HCT116 (cell line): Measurements from ENCODE around the gene DCTN4. TPM values are rescaled to one million over a fixed set of nuclear protein-coding genes. Genes with fewer than 3 reads are reported as not detected.

Experiments
- ATAC-seq: fragments of 200-7000 bp; cut with Tn5 transposase; 2 replicates; pipeline ENCODE4 v1.9.1; 2020; ENCODE audit warnings: mild to moderate bottlenecking, moderate library complexity
- BruUV-seq: library from RNA; stranded (reverse); fragments of 400-500 nt; replicated peaks from 2 replicates; lab custom pipeline; 2021; lab: Mats Ljungman, UMichigan
- CTCF ChIA-PET: fragments of 300-600 bp; sonication (Branson Sonifier 250); formaldehyde crosslinking; loops from one replicate; lab custom pipeline; 2021; ENCODE audit warnings: antibody characterized with exemption; lab: Charles Lee
- POLR2A ChIA-PET: fragments of 300-600, 350-600 bp; sonication (Branson Sonifier 250); formaldehyde crosslinking; loops from one replicate; lab custom pipeline; 2021; ENCODE audit warnings: antibody characterized with exemption; lab: Charles Lee
- RAD21 ChIA-PET, 2 experiments: fragments of 300-600 bp; sonication (Branson Sonifier 250); formaldehyde crosslinking; loops; one replicate each; lab custom pipeline; 2023; ENCODE audit warnings: low total read pairs in 2 of 2; ENCODE audit not compliant: uncharacterized antibody in 2 of 2, unreplicated experiment in 2 of 2, low non-redundant PET in 1 of 2; lab: Charles Lee
- DNase-seq: peaks from one replicate; pipeline ENCODE4 v3.0.0-alpha.2; 2010; ENCODE audit warnings: low read depth, low spot score
- H2AFZ ChIP-seq: fragments of 200-600 bp; shearing (Covaris generic), sonication (generic); 2 replicates; pipeline ENCODE4 v1.6.1; 2017; ENCODE audit warnings: low read depth, mixed run types, mixed read lengths, antibody characterized with exemption, low read length; ENCODE audit not compliant: poor library complexity, severe bottlenecking
- H3K27ac ChIP-seq: 2 replicates; pipeline ENCODE4 v1.5.1; 2012; ENCODE audit warnings: low read depth, low read length
- H3K27me3 ChIP-seq: fragments of 200-600 bp; sonication (generic); 2 replicates; pipeline ENCODE4 v1.6.1; 2016; ENCODE audit warnings: mixed run types, low read length, mixed read lengths; ENCODE audit not compliant: insufficient read depth
- H3K36me3 ChIP-seq, 2 experiments: fragments of 200-500 bp in 1 of 2; fragments of 200-600 bp in 1 of 2; sonication (Bioruptor generic) in 1 of 2; sonication (generic) in 1 of 2; 2 replicates each; pipeline versions ENCODE4 v1.5.1 to v1.6.1; 2014 to 2016; ENCODE audit warnings: low read length in 2 of 2, inconsistent platforms in 1 of 2, mixed read lengths in 1 of 2, mixed run types in 1 of 2; ENCODE audit not compliant: insufficient read depth in 2 of 2, control insufficient read depth in 1 of 2
- H3K4me1 ChIP-seq, 2 experiments: fragments of 200-600 bp in 1 of 2; sonication (generic) in 1 of 2; 2 replicates each; pipeline versions ENCODE4 v1.5.1 to v1.6.1; 2012 to 2017; ENCODE audit warnings: low read length in 2 of 2, inconsistent platforms in 1 of 2, mild to moderate bottlenecking in 1 of 2, mixed read lengths in 1 of 2, mixed run types in 1 of 2, moderate library complexity in 1 of 2; ENCODE audit not compliant: insufficient read depth in 2 of 2, control insufficient read depth in 1 of 2
- H3K4me2 ChIP-seq: fragments of 200-600 bp; sonication (generic); 2 replicates; pipeline ENCODE4 v1.6.1; 2017; ENCODE audit warnings: mixed run types, low read length, mixed read lengths
- H3K4me3 ChIP-seq, 2 experiments: fragments of 200-600 bp in 1 of 2; sonication (generic) in 1 of 2; replicated peaks in 1 of 2; 2 replicates each; pipeline ENCODE4 v1.5.1; 2011 to 2016; ENCODE audit warnings: low read length in 2 of 2, control low read depth in 1 of 2, low read depth in 1 of 2, mild to moderate bottlenecking in 1 of 2, mixed read lengths in 1 of 2, mixed run types in 1 of 2
- H3K79me2 ChIP-seq: fragments of 200-600 bp; sonication (generic); 2 replicates; pipeline ENCODE4 v1.6.1; 2017; ENCODE audit warnings: mild to moderate bottlenecking, mixed run types, low read length, moderate library complexity, mixed read lengths; ENCODE audit not compliant: insufficient read depth
- H3K9ac ChIP-seq: fragments of 200-600 bp; sonication (generic); 2 replicates; pipeline ENCODE4 v1.6.1; 2016; ENCODE audit warnings: low read length, mixed read lengths
- H3K9me2 ChIP-seq: fragments of 200-600 bp; sonication (generic), shearing (Covaris generic); 2 replicates; pipeline ENCODE4 v1.6.1; 2017; ENCODE audit warnings: mixed run types, mild to moderate bottlenecking, moderate library complexity; ENCODE audit not compliant: insufficient read depth
- H3K9me3 ChIP-seq, 2 experiments: fragments of 200-500 bp in 1 of 2; fragments of 200-600 bp in 1 of 2; sonication (Bioruptor generic) in 1 of 2; sonication (generic) in 1 of 2; 2 replicates each; pipeline ENCODE4 v1.6.1; 2014 to 2017; ENCODE audit warnings: low read length in 2 of 2, mixed read lengths in 2 of 2, inconsistent platforms in 1 of 2, low read depth in 1 of 2, mild to moderate bottlenecking in 1 of 2, mixed run types in 1 of 2, moderate library complexity in 1 of 2; ENCODE audit not compliant: control insufficient read depth in 1 of 2, insufficient read depth in 1 of 2
- H4K20me1 ChIP-seq: fragments of 200-600 bp; sonication (generic), shearing (Covaris generic); 2 replicates; pipeline ENCODE4 v1.6.1; 2017; ENCODE audit warnings: mixed run types, mild to moderate bottlenecking, moderate library complexity; ENCODE audit not compliant: insufficient read depth
- ATF3 ChIP-seq: IDR thresholded peaks from 2 replicates; pipeline ENCODE4 v1.6.1; 2012
- CEBPB ChIP-seq: IDR thresholded peaks from 2 replicates; pipeline ENCODE4 v1.6.1; 2012; ENCODE audit warnings: low read depth
- EZH2phosphoT487 ChIP-seq: fragments of 200-600 bp; IDR thresholded peaks from 2 replicates; pipeline ENCODE4 v1.6.1; 2018; ENCODE audit warnings: antibody characterized with exemption, borderline replicate concordance
- SIN3A ChIP-seq: IDR thresholded peaks from 2 replicates; pipeline ENCODE4 v1.6.1; 2012; ENCODE audit warnings: low read depth
- YY1 ChIP-seq: IDR thresholded peaks from 2 replicates; pipeline ENCODE4 v1.6.1; 2011; ENCODE audit warnings: low read length, low read depth, moderate library complexity, mild to moderate bottlenecking; ENCODE audit not compliant: insufficient replicate concordance; ENCODE audit errors: extremely low read depth
- intact Hi-C: fragments of 100-400 bp; cut with micrococcal nuclease; formaldehyde crosslinking; loops from 2 replicates; pipeline ENCODE4 v1.10.0; 2022
- total RNA-seq: library from RNA; stranded (reverse); gene quantifications from one replicate; pipeline ENCODE4 v1.2.1, GENCODE V29; 2021; ENCODE audit not compliant: unreplicated experiment

DCTN4 gene
- total RNA-seq, 1 experiment from 2014 or later: 78.8 TPM

GRCh38 chr5:150780816-150781221, 22.0 kb upstream of the DCTN4 start:
- CTCF ChIA-PET: no interaction called here
- RAD21 ChIA-PET: no interaction called here
- H3K9me3 ChIP-seq: no peaks in the 10 kb centered on the region
- POLR2A ChIA-PET: interaction anchor here (1.1 to 1.9 kb wide), 3 partner anchors 9 to 22 kb away, joined by 4 to 7 read pairs (median 6); partner anchors contain the start of gene DCTN4
- peak overlapping the region; percentile 94 for H3K4me2 ChIP-seq
- no peaks in the 10 kb centered on the region for H4K20me1 ChIP-seq
- H3K36me3 ChIP-seq: no peaks in the 10 kb centered on the region
- peaks cover 62% of the 10 kb centered on the region for H3K79me2 ChIP-seq
- TF ChIP-seq SIN3A (no peak), CEBPB (no peak), YY1 (no peak), EZH2phosphoT487 (no peak)
- H3K4me3 ChIP-seq: no peak overlapping the region
- peaks cover 60 to 79% of the 10 kb centered on the region in 2 experiments for H3K4me1 ChIP-seq
- peak overlapping the region; percentile 89 for H3K27ac ChIP-seq
- intact Hi-C loops: loop anchor here (10.0 kb wide), 1 partner anchor 326 kb away; no protein-coding TSS in a partner anchor
- DNase-seq: no peak
- ATAC-seq: no peak
- no peaks in the 10 kb centered on the region for H3K9me2 ChIP-seq
- BruUV-seq: no TSS peak
- H3K9ac ChIP-seq: 0 out of 2 replicates have a peak overlapping the region, but pooled peaks have one; percentile 9
- H2AFZ ChIP-seq: no peak overlapping the region
- H3K27me3 ChIP-seq: no peaks in the 10 kb centered on the region

- peak overlapping the region; percentile 89 for H3K27ac ChIP-seq
- POLR2A ChIA-PET: interaction anchor here (0.6 to 1.9 kb wide), 3 partner anchors 16 to 818 kb away, joined by 3 to 7 read pairs (median 6); partner anchors contain the start of gene DCTN4
These were observed 21.4 kb upstream of the DCTN4 start for GRCh38 chr5:150780187-150780692.

More at GRCh38 chr5:150780187-150780692, 21.4 kb upstream of the DCTN4 start:
- Histone ChIP-seq H3K4me3 (peak overlapping the region; percentile 74 to 85; a peak in 2 of 4 replicates), H3K79me2 (peaks cover 57% of the 10 kb centered on the region), H2AFZ (no peak overlapping the region), H3K4me1 (peaks cover 55 to 73% of the 10 kb centered on the region in 2 experiments), H3K9me2 (no peaks in the 10 kb centered on the region), H3K4me2 (peak overlapping the region; percentile 94), H3K27me3 (no peaks in the 10 kb centered on the region), H3K9me3 (no peaks in the 10 kb centered on the region), H4K20me1 (no peaks in the 10 kb centered on the region), H3K36me3 (no peaks in the 10 kb centered on the region), H3K9ac (0 out of 2 replicates have a peak overlapping the region, but pooled peaks have one; percentile 9)
- ATAC-seq: no peak
- DNase-seq: no peak
- ChIA-PET CTCF (interaction anchor here (0.6 kb wide), 2 partner anchors 155 to 307 kb away, joined by 3 read pairs; no protein-coding TSS in a partner anchor), RAD21 (no interaction called here)
- intact Hi-C loops: loop anchor here (10.0 kb wide), 1 partner anchor 325 kb away; no protein-coding TSS in a partner anchor
- no TSS peak for BruUV-seq
- TF ChIP-seq ATF3: no peak
